ENCODE measurements around the gene ANKRD13C. TPM values are rescaled to one million over a fixed set of nuclear protein-coding genes. Genes with fewer than 3 reads are reported as not detected.

ANKRD13C gene
- total and polyA plus RNA-seq, 9 donors: 11.8 to 27.9 (median 24.1) TPM

DNA sequence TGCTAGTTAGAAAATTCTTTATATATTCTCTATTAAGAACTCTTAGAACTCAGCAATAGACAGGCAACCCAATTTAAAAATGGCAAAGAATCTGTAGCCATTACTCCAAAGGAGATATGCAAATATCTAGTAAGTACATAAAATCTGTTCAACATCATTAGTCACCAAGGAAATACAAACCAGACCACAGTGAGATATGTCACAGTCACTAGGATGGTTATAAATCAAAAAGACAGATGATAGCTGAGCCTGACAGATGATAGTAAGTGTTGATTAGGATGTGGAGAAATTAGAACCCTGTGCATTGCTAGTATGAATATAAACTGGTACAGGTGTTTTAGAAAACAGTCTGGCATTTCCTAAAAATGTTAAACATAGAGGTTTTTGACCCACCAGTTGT is 106.8 kb downstream of the ANKRD13C start:
- no peak overlapping the region for H3K27ac ChIP-seq
- no peaks in the 10 kb centered on the region for H3K27me3 ChIP-seq
- H3K9me3 ChIP-seq: no peaks in the 10 kb centered on the region
- no peak for DNase-seq
- no peak for TF ChIP-seq POLR2A (IDR thresholded peaks at IDR 0.05)
- TF ChIP-seq, protein P1, sequence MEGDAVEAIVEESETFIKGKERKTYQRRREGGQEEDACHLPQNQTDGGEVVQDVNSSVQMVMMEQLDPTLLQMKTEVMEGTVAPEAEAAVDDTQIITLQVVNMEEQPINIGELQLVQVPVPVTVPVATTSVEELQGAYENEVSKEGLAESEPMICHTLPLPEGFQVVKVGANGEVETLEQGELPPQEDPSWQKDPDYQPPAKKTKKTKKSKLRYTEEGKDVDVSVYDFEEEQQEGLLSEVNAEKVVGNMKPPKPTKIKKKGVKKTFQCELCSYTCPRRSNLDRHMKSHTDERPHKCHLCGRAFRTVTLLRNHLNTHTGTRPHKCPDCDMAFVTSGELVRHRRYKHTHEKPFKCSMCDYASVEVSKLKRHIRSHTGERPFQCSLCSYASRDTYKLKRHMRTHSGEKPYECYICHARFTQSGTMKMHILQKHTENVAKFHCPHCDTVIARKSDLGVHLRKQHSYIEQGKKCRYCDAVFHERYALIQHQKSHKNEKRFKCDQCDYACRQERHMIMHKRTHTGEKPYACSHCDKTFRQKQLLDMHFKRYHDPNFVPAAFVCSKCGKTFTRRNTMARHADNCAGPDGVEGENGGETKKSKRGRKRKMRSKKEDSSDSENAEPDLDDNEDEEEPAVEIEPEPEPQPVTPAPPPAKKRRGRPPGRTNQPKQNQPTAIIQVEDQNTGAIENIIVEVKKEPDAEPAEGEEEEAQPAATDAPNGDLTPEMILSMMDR (IDR thresholded peaks at IDR 0.05): no peak
- H3K4me3 ChIP-seq: no peak overlapping the region
- H3K36me3 ChIP-seq: no peaks in the 10 kb centered on the region
- intact Hi-C loops (cut with DNase I): no loop called here
- H3K4me1 ChIP-seq (ENCODE audit: insufficient read depth): no peaks in the 10 kb centered on the region

DNA sequence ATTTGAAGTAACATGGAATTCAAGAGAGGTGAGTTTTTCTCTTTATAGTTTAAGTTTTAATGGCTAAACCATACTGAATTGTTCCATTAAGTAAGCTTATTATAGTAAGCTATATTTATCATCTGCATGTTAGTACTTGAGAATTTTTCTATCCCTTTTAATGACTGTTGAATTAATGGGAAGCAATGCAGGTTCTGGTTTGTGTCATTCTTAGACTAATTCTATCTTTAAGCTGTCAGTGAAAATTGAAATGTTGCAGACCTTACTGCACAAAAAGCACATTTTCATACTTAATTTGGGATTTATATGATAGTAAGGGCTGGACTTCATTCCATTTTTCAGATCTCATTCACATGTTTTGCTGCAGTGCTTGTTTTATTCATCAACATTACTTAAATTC is 107.4 kb downstream of the ANKRD13C start:
- no peaks in the 10 kb centered on the region for H3K36me3 ChIP-seq
- no peaks in the 10 kb centered on the region for H3K27me3 ChIP-seq
- intact Hi-C loops (cut with DNase I): no loop called here
- no peak overlapping the region for H3K27ac ChIP-seq
- no peaks in the 10 kb centered on the region for H3K9me3 ChIP-seq
- DNase-seq: no peak
- no peak overlapping the region for H3K4me3 ChIP-seq
- TF ChIP-seq, protein P1 (IDR thresholded peaks at IDR 0.05): no peak
- no peaks in the 10 kb centered on the region for H3K4me1 ChIP-seq (ENCODE audit: insufficient read depth)

DNA sequence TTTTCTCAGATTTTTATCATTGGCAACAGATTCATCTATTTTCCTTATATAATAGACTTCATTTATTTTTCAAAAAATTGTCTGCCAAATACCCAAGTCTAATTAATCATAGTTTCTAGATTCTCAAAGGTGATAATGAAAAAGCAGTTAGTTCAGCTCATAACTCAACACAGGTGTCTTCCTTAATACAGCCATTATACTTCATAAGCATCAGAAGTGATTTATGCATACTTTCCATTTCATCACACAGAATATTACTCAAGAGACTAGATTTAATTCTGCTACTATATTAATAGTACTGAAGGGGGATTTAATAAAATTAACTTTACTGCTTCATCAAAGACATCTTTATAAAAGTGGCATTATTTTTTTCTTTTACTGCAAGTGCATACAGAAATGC is 114.6 kb downstream of the ANKRD13C start:
- H3K9me3 ChIP-seq: no peaks in the 10 kb centered on the region
- H3K4me1 ChIP-seq (ENCODE audit: insufficient read depth): no peaks in the 10 kb centered on the region
- H3K4me3 ChIP-seq: no peak overlapping the region
- H3K27ac ChIP-seq: no peak overlapping the region
- H3K36me3 ChIP-seq: no peaks in the 10 kb centered on the region
- H3K27me3 ChIP-seq: no peaks in the 10 kb centered on the region
- no peak for TF ChIP-seq EP300 (IDR thresholded peaks at IDR 0.05)
- no peak for TF ChIP-seq POLR2A (IDR thresholded peaks at IDR 0.05)
- TF ChIP-seq, protein P1 (IDR thresholded peaks at IDR 0.05): no peak
- intact Hi-C loops (cut with DNase I): no loop called here
- DNase-seq: no peak

DNA sequence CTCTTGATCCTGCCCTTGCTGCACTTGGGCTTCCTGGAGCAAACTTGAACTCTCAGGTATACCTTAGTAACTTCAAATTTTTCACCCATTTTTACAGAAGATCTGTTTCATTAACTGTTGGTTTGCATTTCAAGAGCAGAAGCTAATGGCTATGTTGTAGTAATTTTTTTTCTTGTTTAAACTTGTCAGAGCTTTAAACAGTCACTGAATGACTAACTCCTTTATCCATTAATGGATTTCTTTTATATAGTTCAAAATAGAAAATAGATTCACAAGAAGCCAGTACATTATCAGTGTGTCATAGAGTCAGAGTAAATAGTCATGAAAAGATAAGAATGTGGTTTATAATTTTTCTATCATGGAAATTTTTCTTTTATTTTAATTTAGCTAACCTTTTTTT is 119.8 kb downstream of the ANKRD13C start:
- no peak overlapping the region for H3K27ac ChIP-seq
- H3K27me3 ChIP-seq: no peaks in the 10 kb centered on the region
- no peaks in the 10 kb centered on the region for H3K4me1 ChIP-seq (ENCODE audit: insufficient read depth)
- H3K4me3 ChIP-seq: no peak overlapping the region
- no peaks in the 10 kb centered on the region for H3K9me3 ChIP-seq
- TF ChIP-seq, protein P1 (IDR thresholded peaks at IDR 0.05): no peak
- TF ChIP-seq POLR2A (IDR thresholded peaks at IDR 0.05) (no peak), EP300 (IDR thresholded peaks at IDR 0.05) (no peak)
- H3K36me3 ChIP-seq: no peaks in the 10 kb centered on the region
- intact Hi-C loops (cut with DNase I): no loop called here
- DNase-seq: no peak

DNA sequence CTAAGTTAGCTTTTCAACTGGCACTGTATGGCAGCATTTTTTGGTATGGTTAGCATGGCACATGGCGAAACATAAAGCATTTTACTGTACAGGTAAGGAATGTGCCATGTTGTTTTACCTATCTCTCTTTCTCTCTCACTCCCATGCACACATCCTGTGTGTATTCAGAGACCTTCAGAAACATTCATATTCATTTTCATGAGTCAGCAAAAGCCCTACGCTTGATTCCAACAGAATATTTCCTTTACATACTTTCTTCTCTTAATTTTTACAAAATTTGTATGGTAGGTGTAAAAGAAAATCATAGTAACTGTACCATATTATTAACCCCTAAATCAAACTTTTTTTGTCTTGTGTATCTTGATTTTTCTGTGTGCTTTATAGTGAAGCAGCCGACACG is 123.0 kb downstream of the ANKRD13C start:
- Histone ChIP-seq H3K36me3 (no peaks in the 10 kb centered on the region), H3K4me1 (ENCODE audit: insufficient read depth) (peaks cover 3% of the 10 kb centered on the region), H3K9me3 (no peaks in the 10 kb centered on the region), H3K27ac (no peak overlapping the region), H3K4me3 (no peak overlapping the region), H3K27me3 (no peaks in the 10 kb centered on the region)
- TF ChIP-seq POLR2A (IDR thresholded peaks at IDR 0.05) (no peak), EP300 (IDR thresholded peaks at IDR 0.05) (no peak)
- TF ChIP-seq, protein P1 (IDR thresholded peaks at IDR 0.05): no peak
- DNase-seq: no peak
- intact Hi-C loops (cut with DNase I): no loop called here
- WGBS, 3 donors: 95 to 98% (median 96%) methylated on average over 4 of the region's 4 CpGs

Data from ovary (tissue), 9 donors.